HFF-Myc (cell line): Measurements from ENCODE around the gene FRK.
"Not testable (repeated sequence)": the region's sequence is repeated elsewhere in the genome, so short reads cannot be mapped to it uniquely, and the experiment has no call there.

Experiments
- DNase-seq: peaks from one replicate; pipeline ENCODE4 v3.0.0-alpha.2; 2011; ENCODE audit warnings: low read depth; ENCODE audit errors: extremely low read depth
- H3K4me3 ChIP-seq: replicated peaks from 2 replicates; pipeline ENCODE4 v1.5.1; 2011; ENCODE audit warnings: low read depth, mild to moderate bottlenecking, control low read depth, low read length
- TF ChIP-seq, protein P1 (sequence below): IDR thresholded peaks from 2 replicates; pipeline ENCODE4 v1.5.1; 2012; ENCODE audit warnings: mild to moderate bottlenecking, low read depth, low read length, control low read depth; ENCODE audit errors: missing control alignments

The FRK gene

GRCh38 chr6:115891111-115891669 is 169.5 kb downstream of the FRK start:
- H3K4me3 ChIP-seq, result no peak overlapping the region
- TF ChIP-seq, protein P1, sequence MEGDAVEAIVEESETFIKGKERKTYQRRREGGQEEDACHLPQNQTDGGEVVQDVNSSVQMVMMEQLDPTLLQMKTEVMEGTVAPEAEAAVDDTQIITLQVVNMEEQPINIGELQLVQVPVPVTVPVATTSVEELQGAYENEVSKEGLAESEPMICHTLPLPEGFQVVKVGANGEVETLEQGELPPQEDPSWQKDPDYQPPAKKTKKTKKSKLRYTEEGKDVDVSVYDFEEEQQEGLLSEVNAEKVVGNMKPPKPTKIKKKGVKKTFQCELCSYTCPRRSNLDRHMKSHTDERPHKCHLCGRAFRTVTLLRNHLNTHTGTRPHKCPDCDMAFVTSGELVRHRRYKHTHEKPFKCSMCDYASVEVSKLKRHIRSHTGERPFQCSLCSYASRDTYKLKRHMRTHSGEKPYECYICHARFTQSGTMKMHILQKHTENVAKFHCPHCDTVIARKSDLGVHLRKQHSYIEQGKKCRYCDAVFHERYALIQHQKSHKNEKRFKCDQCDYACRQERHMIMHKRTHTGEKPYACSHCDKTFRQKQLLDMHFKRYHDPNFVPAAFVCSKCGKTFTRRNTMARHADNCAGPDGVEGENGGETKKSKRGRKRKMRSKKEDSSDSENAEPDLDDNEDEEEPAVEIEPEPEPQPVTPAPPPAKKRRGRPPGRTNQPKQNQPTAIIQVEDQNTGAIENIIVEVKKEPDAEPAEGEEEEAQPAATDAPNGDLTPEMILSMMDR, result no peak
- peak; percentile 12 for DNase-seq

DNA sequence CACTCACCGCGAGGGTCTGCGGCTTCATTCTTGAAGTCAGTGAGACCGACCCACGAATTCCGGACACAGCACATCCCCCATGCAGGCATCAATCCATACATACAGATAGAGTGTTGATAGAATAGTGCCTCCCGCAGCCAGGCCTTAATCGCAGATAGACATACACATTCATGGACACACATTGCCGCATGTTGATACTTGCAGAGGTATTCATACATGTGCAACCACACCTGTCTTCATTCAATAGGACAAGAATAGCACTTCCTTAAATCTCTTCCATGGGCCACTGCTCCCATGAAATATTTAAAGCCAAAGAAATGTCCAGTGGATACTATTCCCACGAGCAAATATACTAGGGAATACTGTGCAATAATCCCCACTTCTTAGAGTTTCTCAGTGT is 170.5 kb downstream of the FRK start:
- TF ChIP-seq, protein P1, result no peak
- no peak overlapping the region for H3K4me3 ChIP-seq
- DNase-seq, result no peak

DNA sequence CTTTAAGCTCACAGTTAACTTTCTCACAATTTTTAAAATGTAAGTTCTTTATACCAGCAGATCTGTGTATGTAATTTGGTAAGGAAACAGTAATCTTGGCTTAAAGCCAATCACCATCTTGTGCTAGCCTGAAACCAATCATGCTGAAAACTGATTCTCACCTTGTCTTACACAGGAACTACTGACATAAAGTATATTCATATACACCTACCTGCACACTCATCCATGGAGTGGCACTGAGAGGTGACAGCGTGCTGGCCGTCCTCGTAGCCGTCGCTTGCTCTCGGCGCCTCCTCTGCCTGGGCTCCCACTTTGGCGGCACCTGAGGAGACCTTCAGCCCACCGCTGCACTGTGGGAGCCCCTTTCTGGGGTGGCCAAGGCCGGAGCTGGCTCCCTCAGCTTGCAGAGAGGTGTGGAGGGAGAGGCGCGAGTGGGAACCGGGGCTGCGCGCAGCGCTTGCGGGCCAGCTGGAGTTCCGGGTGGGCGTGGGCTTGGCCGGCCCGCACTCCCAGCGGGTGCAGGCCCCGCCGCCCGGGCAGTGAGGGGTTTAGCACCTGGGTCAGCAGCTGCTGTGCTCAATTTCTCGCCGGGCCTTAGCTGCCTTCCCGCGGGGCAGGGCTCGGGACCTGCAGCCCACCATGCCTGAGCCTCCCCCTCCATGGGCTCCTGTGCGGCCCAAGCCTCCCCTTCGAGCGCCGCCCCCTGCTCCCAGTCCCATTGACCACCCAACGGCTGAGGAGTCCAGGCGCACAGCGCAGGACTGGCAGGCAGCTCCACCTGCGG is 171.8 kb downstream of the FRK start:
- not testable (repeated sequence) for DNase-seq, H3K4me3 ChIP-seq

DNA sequence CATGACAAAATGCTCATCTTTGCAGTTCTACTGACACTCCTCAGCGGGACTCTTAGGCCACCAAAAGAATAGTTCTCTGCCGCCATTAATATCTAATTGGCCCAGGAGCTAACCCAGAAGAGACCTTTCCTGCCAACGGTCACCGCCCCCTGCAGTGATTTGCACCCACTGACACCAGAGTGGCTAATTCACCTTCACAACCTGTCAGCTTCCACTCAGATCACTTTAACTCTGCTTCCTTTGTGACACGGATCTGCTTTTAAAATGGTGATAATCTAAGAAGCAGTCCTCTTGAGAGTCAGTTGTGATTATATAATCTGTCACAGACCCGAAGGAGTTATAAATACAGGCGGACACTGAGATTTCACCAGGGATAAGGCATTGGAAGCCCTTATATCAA is 172.8 kb downstream of the FRK start:
- DNase-seq, result no peak
- H3K4me3 ChIP-seq, result no peak overlapping the region

DNA sequence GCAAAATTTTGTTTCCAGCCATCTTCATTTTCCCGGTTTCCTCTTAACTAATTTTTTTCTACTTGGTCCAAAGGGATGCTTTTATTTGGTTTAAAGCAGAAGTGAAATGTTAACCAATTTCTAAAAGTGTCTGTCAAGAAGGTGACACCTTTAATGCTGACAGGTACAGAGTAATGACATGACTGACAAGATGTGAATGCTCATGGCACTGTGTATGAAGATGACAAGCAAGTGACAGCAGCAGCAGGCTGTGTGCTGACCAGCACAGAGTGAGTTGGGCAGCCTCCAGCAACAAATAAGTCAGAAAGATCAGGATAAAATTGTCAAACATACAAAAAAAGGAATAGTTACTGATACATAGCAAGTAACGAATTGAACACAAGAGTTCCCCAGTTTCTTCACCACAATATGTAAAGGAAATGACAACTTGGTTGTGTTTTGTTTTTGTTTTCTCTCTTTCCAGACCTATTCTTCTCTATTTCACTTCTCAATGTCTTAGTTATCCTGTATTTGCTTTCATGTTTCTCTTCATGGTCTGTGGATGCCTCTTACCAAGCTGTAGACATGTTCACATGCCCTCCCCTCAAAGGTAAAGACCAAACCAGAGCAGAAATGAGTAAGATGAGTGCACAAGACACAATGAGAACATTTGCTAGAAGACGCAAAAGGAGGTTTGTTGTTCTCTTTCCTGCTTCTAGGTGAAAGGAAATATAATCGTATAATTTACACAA is 174.9 kb downstream of the FRK start:
- DNase-seq, result no peak
- no peak overlapping the region for H3K4me3 ChIP-seq
- TF ChIP-seq, protein P1, result no peak

More for the DNA sequence above, 172.8 kb downstream of the FRK start:
- TF ChIP-seq, protein P1, result no peak

DNA sequence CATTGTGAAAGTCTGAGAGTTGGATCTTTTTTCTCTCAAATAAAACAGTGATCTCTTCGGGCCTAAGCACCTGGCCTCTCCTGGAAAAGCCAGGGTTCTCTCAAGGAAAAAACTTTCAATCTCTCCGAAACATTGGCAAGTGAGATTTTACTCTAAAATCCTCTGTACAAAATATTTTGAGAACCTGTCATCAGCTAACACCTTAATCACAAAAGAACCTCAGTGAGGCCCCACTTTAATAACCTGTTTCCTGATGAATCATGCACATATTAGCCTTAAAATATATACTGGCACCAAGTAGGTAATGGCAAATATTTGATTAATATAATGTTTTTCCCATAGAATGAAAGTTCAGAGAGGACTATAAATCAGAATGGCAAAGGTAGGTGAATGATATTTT is 177.9 kb downstream of the FRK start:
- H3K4me3 ChIP-seq, result no peak overlapping the region
- no peak for DNase-seq
- TF ChIP-seq, protein P1, result no peak

DNA sequence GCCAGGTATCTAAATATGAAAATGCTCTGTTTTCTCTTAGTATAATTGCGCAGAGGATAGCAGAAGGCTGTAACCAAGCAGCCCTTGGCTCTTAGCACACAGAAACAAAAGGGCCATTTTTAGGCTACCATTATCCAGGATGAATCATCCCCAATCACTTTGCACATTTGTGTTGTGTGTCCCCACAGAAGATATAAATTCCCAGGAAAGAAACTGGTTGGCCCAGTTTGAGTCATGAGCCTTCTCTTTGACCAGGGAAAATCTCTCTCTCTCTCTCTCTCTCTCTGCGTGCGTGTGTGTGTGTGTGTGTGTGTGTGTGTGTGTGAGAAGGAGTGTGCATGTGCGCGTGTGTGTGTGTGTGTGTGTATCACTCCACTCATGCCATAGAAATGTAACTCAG is 178.5 kb downstream of the FRK start:
- TF ChIP-seq, protein P1, result no peak
- H3K4me3 ChIP-seq, result no peak overlapping the region
- DNase-seq, result no peak
